Neutrophil (primary cell): Measurements from ENCODE around the gene FEM1C.

Experiments
- H3K27ac ChIP-seq: fragments of 200-600 bp; sonication (generic); 2 replicates; pipeline ENCODE4 v1.5.1; 2016; ENCODE audit warnings: mild to moderate bottlenecking, moderate library complexity
- H3K27me3 ChIP-seq: fragments of 200-600 bp; sonication (generic); 2 replicates; pipeline ENCODE4 v1.6.0; 2016; ENCODE audit warnings: mild to moderate bottlenecking
- H3K36me3 ChIP-seq: fragments of 200-600 bp; sonication (generic); 2 replicates; pipeline ENCODE4 v1.5.1; 2017
- H3K4me1 ChIP-seq, 2 experiments: fragments of 200-600 bp in 1 of 2; sonication (generic) in 1 of 2; 1 replicate in 1 of 2; 2 replicates in 1 of 2; pipeline versions ENCODE4 v1.5.1 to v1.6.1; 2013 to 2016; ENCODE audit warnings: low read depth in 1 of 2, low read length in 1 of 2, mild to moderate bottlenecking in 1 of 2, moderate library complexity in 1 of 2; ENCODE audit not compliant: control insufficient read depth in 1 of 2, insufficient read depth in 1 of 2
- H3K4me3 ChIP-seq, 2 experiments: fragments of 200-600 bp in 1 of 2; sonication (generic) in 1 of 2; 1 replicate in 1 of 2; 2 replicates in 1 of 2; pipeline ENCODE4 v1.5.1; 2013 to 2016; ENCODE audit warnings: low read depth in 1 of 2, low read length in 1 of 2, mild to moderate bottlenecking in 1 of 2, moderate library complexity in 1 of 2
- H3K9me3 ChIP-seq: fragments of 200-600 bp; sonication (generic); 2 replicates; pipeline ENCODE4 v1.5.1; 2016
- TF ChIP-seq, protein P1 (sequence below): fragments of 200-600 bp; sonication (generic); IDR thresholded peaks from 2 replicates; pipeline ENCODE4 v1.5.1; 2016; ENCODE audit warnings: antibody characterized with exemption

Gene FEM1C

DNA sequence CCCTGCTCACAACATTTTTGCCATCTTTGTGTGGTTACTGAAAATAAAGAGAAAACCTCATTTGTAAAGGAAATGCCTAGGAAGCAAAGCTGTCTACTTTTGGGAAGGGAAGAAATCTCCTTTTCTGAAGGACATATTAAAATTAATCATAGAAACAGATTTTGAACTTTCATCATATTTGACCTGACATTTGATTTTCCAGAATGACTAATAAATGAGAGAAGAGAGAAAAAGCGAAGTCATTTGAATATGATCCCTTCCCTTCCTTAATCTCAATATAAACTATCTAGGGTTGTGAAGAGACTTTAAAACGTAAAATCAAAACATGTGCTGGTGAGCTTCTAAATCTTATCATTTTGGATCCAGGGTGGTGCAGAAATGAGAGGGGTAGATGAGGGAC, 66.3 kb downstream of the FEM1C start:
- Histone ChIP-seq H3K27me3 (no peaks in the 10 kb centered on the region), H3K4me1 (peaks cover under 1% of the 10 kb centered on the region in 2 experiments), H3K36me3 (no peaks in the 10 kb centered on the region), H3K9me3 (no peaks in the 10 kb centered on the region), H3K4me3 (no peak overlapping the region), H3K27ac (no peak overlapping the region)
- TF ChIP-seq, protein P1, sequence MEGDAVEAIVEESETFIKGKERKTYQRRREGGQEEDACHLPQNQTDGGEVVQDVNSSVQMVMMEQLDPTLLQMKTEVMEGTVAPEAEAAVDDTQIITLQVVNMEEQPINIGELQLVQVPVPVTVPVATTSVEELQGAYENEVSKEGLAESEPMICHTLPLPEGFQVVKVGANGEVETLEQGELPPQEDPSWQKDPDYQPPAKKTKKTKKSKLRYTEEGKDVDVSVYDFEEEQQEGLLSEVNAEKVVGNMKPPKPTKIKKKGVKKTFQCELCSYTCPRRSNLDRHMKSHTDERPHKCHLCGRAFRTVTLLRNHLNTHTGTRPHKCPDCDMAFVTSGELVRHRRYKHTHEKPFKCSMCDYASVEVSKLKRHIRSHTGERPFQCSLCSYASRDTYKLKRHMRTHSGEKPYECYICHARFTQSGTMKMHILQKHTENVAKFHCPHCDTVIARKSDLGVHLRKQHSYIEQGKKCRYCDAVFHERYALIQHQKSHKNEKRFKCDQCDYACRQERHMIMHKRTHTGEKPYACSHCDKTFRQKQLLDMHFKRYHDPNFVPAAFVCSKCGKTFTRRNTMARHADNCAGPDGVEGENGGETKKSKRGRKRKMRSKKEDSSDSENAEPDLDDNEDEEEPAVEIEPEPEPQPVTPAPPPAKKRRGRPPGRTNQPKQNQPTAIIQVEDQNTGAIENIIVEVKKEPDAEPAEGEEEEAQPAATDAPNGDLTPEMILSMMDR = no peak

DNA sequence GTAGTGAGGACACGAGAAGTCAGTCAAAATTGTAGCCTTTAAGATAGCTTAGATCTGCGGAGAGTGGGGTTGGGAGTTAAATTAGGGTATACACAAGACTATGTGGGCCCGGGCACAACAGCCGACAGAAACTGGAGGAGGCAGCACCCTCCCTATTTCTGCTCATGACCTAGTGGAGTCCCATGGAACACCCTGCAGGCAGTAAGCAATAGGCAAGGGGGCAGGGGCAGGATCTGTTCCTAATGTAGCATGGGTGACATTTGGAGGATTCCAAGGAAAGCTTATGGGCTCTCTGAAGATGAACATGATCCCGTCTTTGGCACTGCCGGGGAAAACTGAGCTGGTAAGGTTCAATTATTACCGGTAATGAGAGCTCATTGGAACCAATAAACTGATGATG, 67.0 kb downstream of the FEM1C start:
- no peak overlapping the region for H3K4me3 ChIP-seq
- no peaks in the 10 kb centered on the region for H3K27me3 ChIP-seq
- H3K9me3 ChIP-seq = no peaks in the 10 kb centered on the region
- TF ChIP-seq, protein P1 = no peak
- H3K27ac ChIP-seq = no peak overlapping the region
- no peaks in the 10 kb centered on the region for H3K4me1 ChIP-seq
- no peaks in the 10 kb centered on the region for H3K36me3 ChIP-seq

DNA sequence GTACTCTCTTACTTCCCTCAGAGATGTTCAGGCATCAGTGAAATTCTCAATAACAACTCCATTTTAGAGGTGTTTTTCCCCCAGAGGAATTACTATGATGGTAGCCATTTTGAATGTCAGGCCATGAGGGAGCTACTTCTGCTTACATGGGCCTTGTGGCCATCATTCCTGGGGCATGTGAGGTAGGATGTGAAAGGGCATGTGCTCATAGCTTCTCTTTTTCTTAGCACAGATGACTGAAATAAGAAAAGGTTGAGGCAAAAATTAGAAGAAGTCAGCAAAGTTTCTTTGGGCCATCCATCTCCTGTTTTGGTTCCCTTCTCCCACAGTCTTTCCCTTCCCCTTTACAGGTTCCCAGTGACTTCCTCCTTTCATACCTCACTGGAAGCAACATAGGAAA, 68.8 kb downstream of the FEM1C start:
- H3K36me3 ChIP-seq = no peaks in the 10 kb centered on the region
- H3K27me3 ChIP-seq = no peaks in the 10 kb centered on the region
- H3K4me1 ChIP-seq = no peaks in the 10 kb centered on the region
- TF ChIP-seq, protein P1 = no peak
- H3K27ac ChIP-seq = no peak overlapping the region
- no peaks in the 10 kb centered on the region for H3K9me3 ChIP-seq
- no peak overlapping the region for H3K4me3 ChIP-seq

DNA sequence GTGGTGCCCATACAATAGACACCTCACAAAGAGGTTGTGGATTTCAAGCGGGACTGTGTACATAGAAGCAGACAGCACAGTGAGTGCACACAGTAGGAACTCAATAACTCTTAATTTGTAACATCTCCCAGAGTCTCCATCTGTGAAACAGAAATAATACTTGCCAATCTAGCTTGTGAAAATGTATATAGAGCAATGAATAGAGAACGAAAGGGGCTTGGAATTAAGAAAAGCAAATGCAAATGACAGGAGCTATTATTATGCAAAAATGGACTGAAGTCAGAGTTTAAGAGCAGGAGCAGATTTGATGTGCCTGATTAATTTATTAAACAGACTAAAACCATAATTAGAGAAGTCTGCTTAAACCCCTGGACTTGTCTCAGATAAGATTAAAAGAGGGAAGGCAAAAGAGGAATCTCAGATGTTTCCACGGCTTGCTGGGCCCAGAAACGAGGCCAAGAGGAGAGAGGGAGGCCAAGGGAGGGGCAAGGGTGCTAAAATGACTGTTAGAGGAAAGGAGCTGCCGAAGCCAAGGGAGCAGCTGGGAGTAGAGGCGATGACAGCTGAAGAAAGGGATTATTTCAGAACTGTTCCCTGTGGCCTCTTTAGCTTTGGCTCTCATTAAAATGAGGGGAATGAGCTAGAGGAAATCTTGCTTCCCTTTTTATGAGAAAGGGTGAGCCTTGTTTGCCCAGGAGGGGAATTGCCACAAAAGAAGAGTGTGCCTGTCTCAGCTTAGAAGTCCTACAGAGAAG, 72.1 kb downstream of the FEM1C start:
- Histone ChIP-seq H3K36me3 (no peaks in the 10 kb centered on the region), H3K27ac (no peak overlapping the region), H3K4me3 (no peak overlapping the region), H3K27me3 (no peaks in the 10 kb centered on the region), H3K9me3 (no peaks in the 10 kb centered on the region), H3K4me1 (peaks cover 0 to 5% of the 10 kb centered on the region in 2 experiments)
- TF ChIP-seq, protein P1 = no peak

DNA sequence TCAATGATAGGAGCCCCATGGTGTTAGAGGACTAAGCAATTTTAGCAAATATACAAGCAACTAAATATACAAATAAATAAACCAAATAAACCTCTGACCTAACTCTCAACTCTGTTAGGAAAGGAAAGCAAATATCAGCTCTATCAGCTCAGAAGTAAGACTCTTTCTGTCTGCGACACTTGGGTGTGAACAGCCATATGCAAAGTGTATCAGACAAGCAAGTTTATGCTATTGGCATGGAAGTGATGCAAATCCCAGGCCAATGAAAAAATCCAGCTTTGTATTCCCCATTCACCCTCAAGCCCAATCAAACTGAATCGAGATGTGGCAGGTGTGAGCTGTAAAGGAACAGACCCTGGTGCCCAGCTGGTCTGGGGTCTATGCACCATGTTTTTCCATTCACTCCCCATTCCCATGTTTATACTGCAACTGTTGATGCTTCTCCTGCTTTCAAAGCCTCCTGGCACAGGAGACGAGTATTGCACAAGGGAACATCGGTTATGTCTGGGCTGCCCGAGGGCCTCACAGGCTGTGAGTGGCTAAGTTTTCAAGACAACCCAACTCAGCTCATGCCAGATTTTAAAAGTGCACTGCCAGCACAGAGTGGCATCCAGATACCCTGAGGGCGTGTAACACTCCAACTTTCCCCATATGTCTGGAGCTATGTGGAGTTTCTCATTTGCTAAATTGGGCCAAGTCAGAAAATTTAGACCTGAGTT, 73.1 kb downstream of the FEM1C start:
- no peaks in the 10 kb centered on the region for H3K27me3 ChIP-seq
- peaks cover 0 to 7% of the 10 kb centered on the region in 2 experiments for H3K4me1 ChIP-seq
- no peak overlapping the region for H3K27ac ChIP-seq

More for the DNA sequence above, 73.1 kb downstream of the FEM1C start:
- TF ChIP-seq, protein P1 = no peak
- no peaks in the 10 kb centered on the region for H3K9me3 ChIP-seq
- no peaks in the 10 kb centered on the region for H3K36me3 ChIP-seq
- H3K4me3 ChIP-seq = no peak overlapping the region
